HepG2 (cell line): ENCODE measurements around the gene DUS2. TPM values are rescaled to one million over a fixed set of nuclear protein-coding genes. Genes with fewer than 3 reads are reported as not detected.

ENCODE experiments used
- ARNTL ChIP-seq: sonication (generic); formaldehyde crosslinking; IDR thresholded peaks from 2 replicates; pipeline ENCODE4 v1.4.0; 2020; ENCODE audit warnings: mild to moderate bottlenecking, missing genetic modification reagents
- ETV5 ChIP-seq: IDR thresholded peaks from 2 replicates; pipeline ENCODE4 v1.6.1; 2018; ENCODE audit warnings: missing biosample characterization, missing genetic modification reagents, inconsistent platforms, borderline replicate concordance
- HMG20A ChIP-seq: IDR thresholded peaks from 2 replicates; pipeline ENCODE4 v1.6.1; 2016; ENCODE audit warnings: borderline replicate concordance
- HNF4A ChIP-seq: sonication (generic); formaldehyde crosslinking; IDR thresholded peaks from 2 replicates; pipeline ENCODE4 v1.4.0; 2020; ENCODE audit warnings: missing genetic modification reagents
- HNRNPL ChIP-seq: fragments of 200-400 bp; formaldehyde crosslinking; IDR thresholded peaks from 2 replicates; pipeline ENCODE4 v1.6.1; 2017; ENCODE audit warnings: mild to moderate bottlenecking, low read depth, low read length
- IKZF1 ChIP-seq: fragments of 450-650 bp; IDR thresholded peaks from 2 replicates; pipeline ENCODE4 v1.7.1; 2016
- MZF1 ChIP-seq: sonication (generic); formaldehyde crosslinking; IDR thresholded peaks from 2 replicates; pipeline ENCODE4 v1.8.1; 2023; ENCODE audit warnings: mild to moderate bottlenecking, missing genetic modification reagents, borderline replicate concordance
- PAWR ChIP-seq: sonication (generic); formaldehyde crosslinking; IDR thresholded peaks from 2 replicates; pipeline ENCODE4 v1.4.0; 2020; ENCODE audit warnings: missing genetic modification reagents, mild to moderate bottlenecking, borderline replicate concordance
- PRPF4 ChIP-seq: fragments of 200-400 bp; formaldehyde crosslinking; IDR thresholded peaks from 2 replicates; pipeline ENCODE4 v1.6.1; 2016; ENCODE audit warnings: low read length, low read depth; ENCODE audit not compliant: poor library complexity, severe bottlenecking
- REPIN1 ChIP-seq: sonication (generic); formaldehyde crosslinking; IDR thresholded peaks from 2 replicates; pipeline ENCODE4 v1.8.0; 2022; ENCODE audit warnings: missing genetic modification reagents, low read depth, mild to moderate bottlenecking, borderline replicate concordance
- RFX3 ChIP-seq: IDR thresholded peaks from 2 replicates; pipeline ENCODE4 v1.6.1; 2016; ENCODE audit warnings: missing biosample characterization, missing genetic modification reagents
- RXRB ChIP-seq: IDR thresholded peaks from 2 replicates; pipeline ENCODE4 v1.6.1; 2016; ENCODE audit warnings: borderline replicate concordance, missing genetic modification reagents, missing compliant biosample characterization
- SP1 ChIP-seq, 2 experiments: fragments of 450-650 bp in 1 of 2; sonication (generic) in 1 of 2; formaldehyde crosslinking in 1 of 2; IDR thresholded peaks; 2 replicates each; pipeline versions ENCODE4 v1.4.0 to v1.6.1; 2016 to 2020; ENCODE audit warnings: missing genetic modification reagents in 1 of 2
- TBX3 ChIP-seq: fragments of 450-650 bp; IDR thresholded peaks from 2 replicates; pipeline ENCODE4 v1.6.1; 2017; ENCODE audit warnings: antibody characterized with exemption, mild to moderate bottlenecking, inconsistent platforms, borderline replicate concordance
- TEAD3 ChIP-seq: optimal IDR thresholded peaks from 2 replicates; pipeline ENCODE3; 2016; ENCODE audit warnings: borderline replicate concordance
- ZBTB14 ChIP-seq: sonication (generic); formaldehyde crosslinking; IDR thresholded peaks from 2 replicates; pipeline ENCODE4 v1.4.0; 2020; ENCODE audit warnings: missing genetic modification reagents
- ZBTB38 ChIP-seq: sonication (generic); formaldehyde crosslinking; IDR thresholded peaks from 2 replicates; pipeline ENCODE4 v1.5.1; 2020; ENCODE audit warnings: mild to moderate bottlenecking, missing genetic modification reagents
- ZNF136 ChIP-seq: sonication (generic); formaldehyde crosslinking; IDR thresholded peaks from 2 replicates; pipeline ENCODE4 v1.8.1; 2022; ENCODE audit warnings: low read depth, mild to moderate bottlenecking, moderate library complexity, missing genetic modification reagents
- ZNF230 ChIP-seq: sonication (generic); formaldehyde crosslinking; IDR thresholded peaks from 2 replicates; pipeline ENCODE4 v1.4.0; 2020; ENCODE audit warnings: mild to moderate bottlenecking, missing genetic modification reagents
- ZNF331 ChIP-seq: sonication (generic); formaldehyde crosslinking; IDR thresholded peaks from 2 replicates; pipeline ENCODE4 v1.4.0; 2020; ENCODE audit warnings: missing genetic modification reagents
- ZNF546 ChIP-seq: sonication (generic); formaldehyde crosslinking; conservative IDR thresholded peaks from 2 replicates; pipeline ENCODE4 v1.8.1; 2023; ENCODE audit warnings: mild to moderate bottlenecking, missing genetic modification reagents
- ZNF619 ChIP-seq: sonication (generic); formaldehyde crosslinking; IDR thresholded peaks from 2 replicates; pipeline ENCODE4 v1.4.0; 2020; ENCODE audit warnings: mild to moderate bottlenecking, missing genetic modification reagents
- polyA plus RNA-seq, 8 experiments: library from polyadenylated mRNA; depleted of rRNA in 3 of 8; stranded (reverse) in 7 of 8; unstranded in 1 of 8; fragments of >200 nt; fragmentation: Illumina TruSeq in 4 of 8; extraction: Trizol in 4 of 8; gene quantifications; 2 replicates each; pipeline versions ENCODE4 v1.2.1 to v1.2.3, GENCODE V29; 2011 to 2016; ENCODE audit warnings: low read depth in 4 of 8, missing spikeins in 1 of 8, mixed read lengths in 1 of 8; ENCODE audit not compliant: insufficient read depth in 1 of 8
- total RNA-seq, 5 experiments: library from RNA; depleted of rRNA; stranded (reverse); fragments of >200 nt; fragmentation: Illumina TruSeq; extraction: Trizol; gene quantifications; 2 replicates each; pipeline ENCODE4 v1.2.3, GENCODE V29; 2016; ENCODE audit warnings: low read depth in 1 of 5
- TF ChIP-seq, protein P1 (sequence below): sonication (generic); formaldehyde crosslinking; IDR thresholded peaks from 2 replicates; pipeline ENCODE4 v1.4.0; 2020; ENCODE audit warnings: missing genetic modification reagents, borderline replicate concordance
- TF ChIP-seq, protein P2 (sequence below): IDR thresholded peaks from 2 replicates; pipeline ENCODE4 v1.6.1; 2016; ENCODE audit warnings: low read depth, borderline replicate concordance
- TF ChIP-seq, protein P3 (sequence below): sonication (generic); formaldehyde crosslinking; IDR thresholded peaks from 2 replicates; pipeline ENCODE4 v1.5.0; 2020; ENCODE audit warnings: mild to moderate bottlenecking, missing genetic modification reagents
- TF ChIP-seq, protein P4 (sequence below): sonication (generic); formaldehyde crosslinking; conservative IDR thresholded peaks from 2 replicates; pipeline ENCODE4 v1.4.0; 2020; ENCODE audit warnings: missing genetic modification reagents

The DUS2 gene
- total and polyA plus RNA-seq, 2 of the 13 experiments (the other 11 are each of a cell fraction or from before 2014, with no cell fraction given), result 17.8 to 25.1 TPM

DNA sequence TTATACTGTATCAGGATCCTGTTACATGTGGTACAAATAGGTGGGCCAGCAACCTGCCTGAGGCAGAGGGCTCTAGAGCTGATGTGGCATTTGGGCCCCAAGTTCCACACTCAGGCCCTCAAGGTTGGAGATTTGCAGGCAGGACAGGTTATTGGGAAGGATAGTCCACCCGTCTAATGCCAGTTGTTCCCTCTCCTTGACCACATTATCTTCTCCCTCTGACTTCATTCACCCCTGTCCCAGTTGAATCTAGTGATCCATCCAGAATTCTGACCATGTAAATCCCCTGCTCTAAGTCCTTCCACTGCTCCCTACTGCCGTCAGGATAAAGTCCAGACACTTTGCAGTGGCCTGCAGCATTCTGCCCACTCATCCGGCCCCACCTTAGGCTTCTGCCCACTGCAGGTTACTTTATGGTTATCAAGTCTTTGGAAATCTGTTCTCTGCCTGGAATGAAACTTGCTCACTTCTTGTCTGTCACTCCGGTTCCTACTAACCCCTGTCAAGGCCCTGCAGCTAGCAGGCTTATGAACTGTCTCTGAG is 60.2 kb downstream of the DUS2 start (continued):
- no peak for TF ChIP-seq HNRNPL
- TF ChIP-seq ZNF331, result 0 out of 2 replicates have a peak, but pooled peaks have one; percentile 38
- TF ChIP-seq, protein P1, sequence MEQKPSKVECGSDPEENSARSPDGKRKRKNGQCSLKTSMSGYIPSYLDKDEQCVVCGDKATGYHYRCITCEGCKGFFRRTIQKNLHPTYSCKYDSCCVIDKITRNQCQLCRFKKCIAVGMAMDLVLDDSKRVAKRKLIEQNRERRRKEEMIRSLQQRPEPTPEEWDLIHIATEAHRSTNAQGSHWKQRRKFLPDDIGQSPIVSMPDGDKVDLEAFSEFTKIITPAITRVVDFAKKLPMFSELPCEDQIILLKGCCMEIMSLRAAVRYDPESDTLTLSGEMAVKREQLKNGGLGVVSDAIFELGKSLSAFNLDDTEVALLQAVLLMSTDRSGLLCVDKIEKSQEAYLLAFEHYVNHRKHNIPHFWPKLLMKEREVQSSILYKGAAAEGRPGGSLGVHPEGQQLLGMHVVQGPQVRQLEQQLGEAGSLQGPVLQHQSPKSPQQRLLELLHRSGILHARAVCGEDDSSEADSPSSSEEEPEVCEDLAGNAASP (CRISPR knock-in tag), result no peak
- no peak for TF ChIP-seq ZNF619 (CRISPR knock-in tag)
- no peak for TF ChIP-seq TBX3
- TF ChIP-seq ZNF546, result no peak
- TF ChIP-seq PAWR (CRISPR knock-in tag), result no peak
- no peak for TF ChIP-seq HNF4A (CRISPR knock-in tag)
- no peak for TF ChIP-seq ZNF136 (CRISPR knock-in tag)
- TF ChIP-seq, protein P2, sequence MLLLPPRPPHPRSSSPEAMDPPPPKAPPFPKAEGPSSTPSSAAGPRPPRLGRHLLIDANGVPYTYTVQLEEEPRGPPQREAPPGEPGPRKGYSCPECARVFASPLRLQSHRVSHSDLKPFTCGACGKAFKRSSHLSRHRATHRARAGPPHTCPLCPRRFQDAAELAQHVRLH (CRISPR knock-in tag), result no peak
- no peak for TF ChIP-seq ZNF230
- no peak for TF ChIP-seq MZF1
- TF ChIP-seq PRPF4, result no peak
- TF ChIP-seq ZBTB14 (CRISPR knock-in tag), result no peak
- TF ChIP-seq, protein P3, sequence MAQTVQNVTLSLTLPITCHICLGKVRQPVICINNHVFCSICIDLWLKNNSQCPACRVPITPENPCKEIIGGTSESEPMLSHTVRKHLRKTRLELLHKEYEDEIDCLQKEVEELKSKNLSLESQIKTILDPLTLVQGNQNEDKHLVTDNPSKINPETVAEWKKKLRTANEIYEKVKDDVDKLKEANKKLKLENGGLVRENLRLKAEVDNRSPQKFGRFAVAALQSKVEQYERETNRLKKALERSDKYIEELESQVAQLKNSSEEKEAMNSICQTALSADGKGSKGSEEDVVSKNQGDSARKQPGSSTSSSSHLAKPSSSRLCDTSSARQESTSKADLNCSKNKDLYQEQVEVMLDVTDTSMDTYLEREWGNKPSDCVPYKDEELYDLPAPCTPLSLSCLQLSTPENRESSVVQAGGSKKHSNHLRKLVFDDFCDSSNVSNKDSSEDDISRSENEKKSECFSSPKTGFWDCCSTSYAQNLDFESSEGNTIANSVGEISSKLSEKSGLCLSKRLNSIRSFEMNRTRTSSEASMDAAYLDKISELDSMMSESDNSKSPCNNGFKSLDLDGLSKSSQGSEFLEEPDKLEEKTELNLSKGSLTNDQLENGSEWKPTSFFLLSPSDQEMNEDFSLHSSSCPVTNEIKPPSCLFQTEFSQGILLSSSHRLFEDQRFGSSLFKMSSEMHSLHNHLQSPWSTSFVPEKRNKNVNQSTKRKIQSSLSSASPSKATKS, result no peak
- TF ChIP-seq TEAD3, result no peak
- no peak for TF ChIP-seq RFX3 (CRISPR knock-in tag)
- TF ChIP-seq REPIN1 (CRISPR knock-in tag), result no peak
- TF ChIP-seq SP1 (IDR thresholded peaks at IDR 0.05), result no peak
- no peak for TF ChIP-seq SP1 (CRISPR knock-in tag; IDR thresholded peaks at IDR 0.05)
- TF ChIP-seq IKZF1, result no peak
- no peak for TF ChIP-seq RXRB
- 0 out of 2 replicates have a peak, but pooled peaks have one; percentile 27 for TF ChIP-seq ZBTB38
- TF ChIP-seq ETV5, result peak; percentile 29; the same call in 1 of the 2 replicates
- TF ChIP-seq HMG20A, result no peak
- TF ChIP-seq, protein P4, sequence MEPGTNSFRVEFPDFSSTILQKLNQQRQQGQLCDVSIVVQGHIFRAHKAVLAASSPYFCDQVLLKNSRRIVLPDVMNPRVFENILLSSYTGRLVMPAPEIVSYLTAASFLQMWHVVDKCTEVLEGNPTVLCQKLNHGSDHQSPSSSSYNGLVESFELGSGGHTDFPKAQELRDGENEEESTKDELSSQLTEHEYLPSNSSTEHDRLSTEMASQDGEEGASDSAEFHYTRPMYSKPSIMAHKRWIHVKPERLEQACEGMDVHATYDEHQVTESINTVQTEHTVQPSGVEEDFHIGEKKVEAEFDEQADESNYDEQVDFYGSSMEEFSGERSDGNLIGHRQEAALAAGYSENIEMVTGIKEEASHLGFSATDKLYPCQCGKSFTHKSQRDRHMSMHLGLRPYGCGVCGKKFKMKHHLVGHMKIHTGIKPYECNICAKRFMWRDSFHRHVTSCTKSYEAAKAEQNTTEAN, result no peak
- TF ChIP-seq ARNTL (CRISPR knock-in tag), result no peak
